ENCODE measurements around the gene GABBR2. TPM values are rescaled to one million over a fixed set of nuclear protein-coding genes. Genes with fewer than 3 reads are reported as not detected.
"Not testable (repeated sequence)": the region's sequence is repeated elsewhere in the genome, so short reads cannot be mapped to it uniquely, and the experiment has no call there.

Gene GABBR2
- total RNA-seq, 2 experiments from 2014 or later, result not detected

DNA sequence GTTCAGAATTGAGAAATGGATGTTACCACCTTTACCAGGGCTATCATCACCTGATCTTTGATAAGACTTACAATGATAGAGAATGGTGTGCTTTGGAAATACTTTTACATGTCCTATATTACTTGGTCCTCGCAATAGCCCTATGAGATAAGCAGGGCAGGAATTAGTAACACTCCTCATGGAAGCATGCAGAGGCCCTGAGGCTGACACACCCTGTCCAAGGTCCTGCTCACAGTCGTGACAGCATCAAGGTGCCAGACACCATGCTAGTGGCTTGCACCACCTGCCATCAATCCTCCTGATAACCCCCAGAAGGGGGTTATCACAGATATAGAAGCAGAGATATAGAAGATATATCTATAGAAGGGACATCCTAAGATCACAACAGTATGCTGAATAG lies 236.5 kb downstream of the GABBR2 start:
- Mint-ChIP-seq H3K9me3 (ENCODE audit: low read depth) (no peaks in the 10 kb centered on the region), H3K27ac (no peak overlapping the region), H3K4me1 (no peaks in the 10 kb centered on the region), H3K4me3 (no peak overlapping the region), H3K36me3 (no peaks in the 10 kb centered on the region), H3K27me3 (peaks cover 24% of the 10 kb centered on the region)
- DNase-seq (no peak), ATAC-seq (no peak)
- CTCF ChIA-PET, result no interaction called here

DNA sequence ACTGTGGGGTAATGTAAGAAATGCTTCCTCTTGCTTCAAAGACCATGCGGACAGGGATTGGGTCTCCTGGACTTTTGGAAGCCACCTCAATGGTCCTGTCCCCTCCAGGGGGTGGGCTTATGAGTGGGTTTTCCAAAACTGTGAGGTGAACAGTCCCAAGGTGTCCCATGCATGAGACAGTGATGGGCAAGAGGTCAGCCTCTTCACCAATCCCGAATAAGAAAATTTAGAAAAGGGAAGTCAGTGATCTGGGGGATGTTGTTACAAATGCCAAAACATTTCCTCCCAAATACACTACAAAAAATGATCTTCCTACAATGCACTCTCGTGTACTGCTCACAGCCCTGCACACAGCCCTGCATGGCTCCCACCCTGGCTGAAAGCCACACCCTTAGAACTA lies 237.6 kb downstream of the GABBR2 start:
- Mint-ChIP-seq H3K27ac (no peak overlapping the region), H3K9me3 (ENCODE audit: low read depth) (no peaks in the 10 kb centered on the region), H3K4me3 (no peak overlapping the region), H3K4me1 (no peaks in the 10 kb centered on the region), H3K36me3 (no peaks in the 10 kb centered on the region), H3K27me3 (peaks cover 18% of the 10 kb centered on the region)
- ATAC-seq (no peak), DNase-seq (no peak)
- CTCF ChIA-PET, result no interaction called here

DNA sequence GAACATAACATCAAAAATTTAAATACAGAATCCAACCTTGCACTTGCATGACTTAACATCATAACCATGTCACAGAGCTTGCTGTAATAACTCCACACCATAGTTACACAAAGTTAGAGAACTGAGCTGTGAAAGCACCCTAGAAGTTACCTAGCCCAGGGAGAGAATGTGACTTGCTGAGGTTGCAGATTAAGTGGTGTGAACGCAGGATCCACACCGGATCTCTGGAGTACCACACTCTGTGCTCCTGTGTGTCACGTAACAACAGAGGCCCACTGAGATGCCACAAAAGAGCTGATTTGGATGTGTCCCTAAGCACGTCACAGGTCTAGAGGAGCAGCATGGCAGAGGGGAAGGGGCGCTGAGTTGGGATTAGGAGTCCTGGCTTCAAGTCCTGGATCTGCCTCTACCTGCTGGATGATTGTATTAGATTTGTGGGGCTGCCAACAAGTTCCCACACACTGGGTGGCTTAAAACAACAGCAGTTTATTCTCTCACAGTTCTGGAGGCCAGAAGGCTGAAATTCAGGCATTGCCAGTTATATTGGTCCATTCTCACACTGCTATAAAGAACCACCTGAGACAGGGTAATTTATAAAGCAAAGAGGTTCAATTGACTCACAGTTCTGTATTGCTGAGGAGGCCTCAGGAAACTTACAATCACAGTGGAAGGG lies 240.0 kb downstream of the GABBR2 start:
- Mint-ChIP-seq H3K36me3 (no peaks in the 10 kb centered on the region), H3K27me3 (peaks cover 19% of the 10 kb centered on the region), H3K4me3 (no peak overlapping the region), H3K4me1 (no peaks in the 10 kb centered on the region), H3K27ac (no peak overlapping the region), H3K9me3 (ENCODE audit: low read depth) (no peaks in the 10 kb centered on the region)
- CTCF ChIA-PET, result no interaction called here
- DNase-seq (no peak), ATAC-seq (no peak)

DNA sequence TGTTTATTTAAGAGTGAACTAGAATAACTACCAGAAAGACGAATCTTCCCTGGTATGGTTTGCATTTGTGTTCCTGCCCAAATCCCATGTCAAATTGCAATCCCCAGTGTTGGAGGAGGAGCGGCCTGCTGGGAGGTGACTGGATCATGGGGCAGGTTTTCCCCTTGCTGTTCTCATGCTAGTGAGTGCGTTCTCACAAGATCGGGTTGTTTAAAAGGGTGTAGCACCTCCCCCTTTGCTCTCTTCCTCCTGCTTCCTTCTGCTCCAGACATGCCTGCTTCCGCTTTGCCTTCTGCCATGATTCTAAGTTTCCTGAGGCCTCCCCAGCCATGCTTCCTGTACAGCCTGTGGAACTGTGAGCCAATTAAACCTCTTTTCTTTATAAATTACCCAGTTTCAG lies 242.9 kb downstream of the GABBR2 start:
- H3K4me3 Mint-ChIP-seq, result no peak overlapping the region
- DNase-seq (no peak), ATAC-seq (no peak)
- no peak overlapping the region for H3K27ac Mint-ChIP-seq
- CTCF ChIA-PET, result no interaction called here
- H3K27me3 Mint-ChIP-seq, result peaks cover 10% of the 10 kb centered on the region
- H3K9me3 Mint-ChIP-seq (ENCODE audit: low read depth), result peaks cover 14% of the 10 kb centered on the region
- H3K36me3 Mint-ChIP-seq, result no peaks in the 10 kb centered on the region
- H3K4me1 Mint-ChIP-seq, result no peaks in the 10 kb centered on the region

GRCh38 chr9:98464156-98464690 lies 244.5 kb downstream of the GABBR2 start:
- H3K36me3 Mint-ChIP-seq, DNase-seq, H3K4me1 Mint-ChIP-seq, CTCF ChIA-PET, H3K27ac Mint-ChIP-seq, H3K27me3 Mint-ChIP-seq, ATAC-seq, H3K4me3 Mint-ChIP-seq: not testable (repeated sequence)
- peaks cover 16% of the 10 kb centered on the region for H3K9me3 Mint-ChIP-seq (ENCODE audit: low read depth)

GRCh38 chr9:98462310-98462709 lies 246.4 kb downstream of the GABBR2 start:
- ATAC-seq (no peak), DNase-seq (no peak)
- CTCF ChIA-PET, result no interaction called here
- Mint-ChIP-seq H3K9me3 (ENCODE audit: low read depth) (peaks cover 16% of the 10 kb centered on the region), H3K27ac (no peak overlapping the region), H3K4me3 (no peak overlapping the region), H3K36me3 (no peaks in the 10 kb centered on the region), H3K27me3 (peaks cover 12% of the 10 kb centered on the region), H3K4me1 (no peaks in the 10 kb centered on the region)

DNA sequence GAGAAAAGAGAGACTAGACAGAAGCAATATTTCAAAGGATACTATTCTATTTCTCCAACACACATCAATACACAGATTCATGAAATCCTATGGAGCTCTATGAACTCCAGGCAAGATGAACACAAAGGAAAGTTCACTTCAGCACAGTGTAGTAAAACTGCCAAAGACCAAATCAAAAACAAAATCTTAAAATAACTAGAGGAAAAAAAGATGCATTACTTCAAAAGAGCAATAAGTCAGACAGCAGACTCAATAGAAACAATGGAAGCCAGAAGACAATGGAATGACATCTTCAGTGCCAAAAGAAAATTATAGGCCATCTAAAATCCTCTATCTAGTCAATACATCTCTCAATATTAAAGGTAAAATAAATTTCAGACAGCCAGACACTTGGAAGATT lies 248.0 kb downstream of the GABBR2 start:
- Mint-ChIP-seq H3K27ac (no peak overlapping the region), H3K4me3 (no peak overlapping the region), H3K9me3 (ENCODE audit: low read depth) (peaks cover 16% of the 10 kb centered on the region), H3K4me1 (no peaks in the 10 kb centered on the region), H3K36me3 (no peaks in the 10 kb centered on the region), H3K27me3 (peaks cover 21% of the 10 kb centered on the region)
- DNase-seq, result no peak
- no peak for ATAC-seq
- CTCF ChIA-PET, result no interaction called here

GRCh38 chr9:98457726-98458370 lies 250.9 kb downstream of the GABBR2 start:
- CTCF ChIA-PET, result no interaction called here
- H3K9me3 Mint-ChIP-seq (ENCODE audit: low read depth), result peaks cover 16% of the 10 kb centered on the region
- H3K4me1 Mint-ChIP-seq, result no peaks in the 10 kb centered on the region
- no peaks in the 10 kb centered on the region for H3K36me3 Mint-ChIP-seq
- no peak overlapping the region for H3K4me3 Mint-ChIP-seq
- peaks cover 28% of the 10 kb centered on the region for H3K27me3 Mint-ChIP-seq
- no peak for DNase-seq
- H3K27ac Mint-ChIP-seq, result no peak overlapping the region
- ATAC-seq, result no peak

DNA sequence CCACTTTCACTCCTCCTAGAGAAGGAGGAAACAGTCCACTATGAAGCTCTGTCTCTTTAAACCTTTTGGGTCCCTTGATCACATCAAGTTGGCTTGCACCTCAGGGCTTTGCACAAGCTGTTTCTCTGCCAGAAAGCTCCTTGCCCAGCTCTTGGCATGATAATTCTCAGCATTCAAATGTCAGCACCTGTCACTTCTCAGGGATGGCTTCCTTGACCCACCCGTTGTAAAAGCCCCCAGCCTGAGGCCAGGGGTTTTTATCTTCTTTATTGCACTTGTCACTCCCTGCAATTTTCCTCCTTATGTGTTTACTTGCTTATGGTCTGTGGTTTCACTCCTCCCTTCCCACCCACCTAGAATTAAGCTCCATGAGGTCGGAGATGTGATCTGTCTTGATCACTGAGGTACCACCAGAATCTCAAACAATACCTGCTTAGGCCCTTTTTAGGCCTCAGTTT lies 252.6 kb downstream of the GABBR2 start:
- ATAC-seq (no peak), DNase-seq (no peak)
- Mint-ChIP-seq H3K4me1 (no peaks in the 10 kb centered on the region), H3K27me3 (peaks cover 37% of the 10 kb centered on the region), H3K36me3 (no peaks in the 10 kb centered on the region), H3K4me3 (no peak overlapping the region), H3K27ac (no peak overlapping the region), H3K9me3 (ENCODE audit: low read depth) (peaks cover 6% of the 10 kb centered on the region)
- CTCF ChIA-PET, result no interaction called here

DNA sequence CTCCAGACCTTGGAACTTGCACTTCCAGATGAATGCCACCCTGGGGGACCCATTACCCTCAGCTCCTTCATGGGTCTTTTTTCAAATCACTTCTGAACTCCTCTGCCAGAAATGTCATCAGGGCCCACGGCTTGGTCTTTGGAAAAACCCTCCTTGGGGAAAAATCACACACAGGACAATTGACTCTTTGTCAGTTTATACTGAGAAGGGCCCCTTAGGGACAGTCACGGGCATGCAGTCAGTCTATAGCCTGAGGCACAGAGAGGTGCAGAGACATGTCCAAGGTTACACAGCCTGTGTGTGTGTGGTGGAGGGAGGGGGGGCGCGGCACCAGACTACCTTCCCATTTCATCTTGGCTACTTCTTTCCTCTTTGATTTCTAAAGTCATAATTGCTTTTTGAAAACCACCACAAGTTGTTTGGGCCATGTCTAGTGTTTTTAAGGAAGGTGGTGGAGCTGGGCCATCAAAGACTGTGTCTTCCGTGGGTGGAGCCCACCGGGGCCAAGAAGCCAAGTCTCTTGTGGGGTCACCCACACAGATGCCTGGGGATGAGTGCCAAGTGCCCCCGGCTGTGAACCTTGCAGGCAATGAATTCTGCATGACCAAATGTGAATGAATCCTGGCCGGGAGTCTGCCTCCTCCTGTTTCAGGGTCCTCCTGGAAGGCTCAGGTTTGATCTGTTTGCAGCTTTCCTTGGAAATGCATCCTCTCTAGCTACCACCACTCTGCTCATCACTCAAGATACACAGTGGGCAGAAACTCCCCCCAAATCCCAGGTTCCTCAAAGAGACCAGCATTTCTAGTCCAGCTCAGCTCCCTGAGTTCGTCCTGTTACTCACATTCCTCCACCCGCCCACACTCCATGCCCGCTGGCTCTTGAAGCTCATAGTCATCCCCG lies 253.2 kb downstream of the GABBR2 start:
- Mint-ChIP-seq H3K27ac (no peak overlapping the region), H3K4me1 (no peaks in the 10 kb centered on the region), H3K27me3 (peaks cover 37% of the 10 kb centered on the region), H3K4me3 (no peak overlapping the region), H3K36me3 (no peaks in the 10 kb centered on the region), H3K9me3 (ENCODE audit: low read depth) (no peaks in the 10 kb centered on the region)
- DNase-seq (no peak), ATAC-seq (no peak)
- CTCF ChIA-PET, result no interaction called here

GRCh38 chr9:98453589-98454311 lies 255.0 kb downstream of the GABBR2 start:
- CTCF ChIA-PET, result no interaction called here
- ATAC-seq (no peak), DNase-seq (no peak)
- H3K4me3 Mint-ChIP-seq, result no peak overlapping the region
- no peaks in the 10 kb centered on the region for H3K4me1 Mint-ChIP-seq
- no peak overlapping the region for H3K27ac Mint-ChIP-seq
- H3K9me3 Mint-ChIP-seq (ENCODE audit: low read depth), result no peaks in the 10 kb centered on the region
- no peaks in the 10 kb centered on the region for H3K36me3 Mint-ChIP-seq
- peaks cover 37% of the 10 kb centered on the region for H3K27me3 Mint-ChIP-seq

DNA sequence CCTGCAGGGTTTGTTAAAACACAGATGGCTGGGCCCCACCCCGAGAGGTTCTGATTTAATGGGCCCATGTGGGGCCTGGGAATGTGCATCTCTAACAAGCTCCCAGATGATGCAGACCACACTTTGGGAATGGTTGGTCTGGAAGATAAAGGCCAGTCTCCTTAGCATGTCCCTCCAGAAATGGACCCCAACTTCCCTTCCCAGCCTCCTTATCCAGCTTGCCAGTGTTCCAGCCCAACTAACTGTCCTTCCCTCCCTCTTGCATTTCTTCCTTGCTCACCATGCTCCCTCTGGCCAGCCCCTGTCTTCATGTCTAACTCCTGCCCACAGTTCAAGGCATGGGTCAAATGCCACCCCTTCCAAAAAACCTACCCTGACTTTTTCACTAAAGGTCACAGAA lies 257.2 kb downstream of the GABBR2 start:
- CTCF ChIA-PET, result no interaction called here
- H3K27ac Mint-ChIP-seq, result no peak overlapping the region
- H3K4me3 Mint-ChIP-seq, result no peak overlapping the region
- no peak for ATAC-seq
- H3K27me3 Mint-ChIP-seq, result peaks cover 30% of the 10 kb centered on the region
- H3K9me3 Mint-ChIP-seq (ENCODE audit: low read depth), result no peaks in the 10 kb centered on the region
- no peaks in the 10 kb centered on the region for H3K36me3 Mint-ChIP-seq
- no peaks in the 10 kb centered on the region for H3K4me1 Mint-ChIP-seq
- no peak for DNase-seq

GRCh38 chr9:98450496-98450895 lies 258.2 kb downstream of the GABBR2 start:
- H3K36me3 Mint-ChIP-seq, result no peaks in the 10 kb centered on the region
- no peaks in the 10 kb centered on the region for H3K9me3 Mint-ChIP-seq (ENCODE audit: low read depth)
- H3K4me3 Mint-ChIP-seq, result no peak overlapping the region
- ATAC-seq (no peak), DNase-seq (no peak)
- no peaks in the 10 kb centered on the region for H3K4me1 Mint-ChIP-seq
- peaks cover 25% of the 10 kb centered on the region for H3K27me3 Mint-ChIP-seq
- H3K27ac Mint-ChIP-seq, result no peak overlapping the region
- CTCF ChIA-PET, result no interaction called here
